HG02840 (cell line): ENCODE data around the gene SLC30A1.
"Not testable (repeated sequence)": the region's sequence is repeated elsewhere in the genome, so short reads cannot be mapped to it uniquely, and the experiment has no call there.

ENCODE experiments used
- ATAC-seq: cut with Tn5 transposase; IDR thresholded peaks from one replicate; pipeline ENCODE4 v1.9.1; 2021; ENCODE audit warnings: mild to moderate bottlenecking, moderate library complexity, moderate number of reproducible peaks; ENCODE audit not compliant: unreplicated experiment, low FRiP score

Gene SLC30A1, protein sequence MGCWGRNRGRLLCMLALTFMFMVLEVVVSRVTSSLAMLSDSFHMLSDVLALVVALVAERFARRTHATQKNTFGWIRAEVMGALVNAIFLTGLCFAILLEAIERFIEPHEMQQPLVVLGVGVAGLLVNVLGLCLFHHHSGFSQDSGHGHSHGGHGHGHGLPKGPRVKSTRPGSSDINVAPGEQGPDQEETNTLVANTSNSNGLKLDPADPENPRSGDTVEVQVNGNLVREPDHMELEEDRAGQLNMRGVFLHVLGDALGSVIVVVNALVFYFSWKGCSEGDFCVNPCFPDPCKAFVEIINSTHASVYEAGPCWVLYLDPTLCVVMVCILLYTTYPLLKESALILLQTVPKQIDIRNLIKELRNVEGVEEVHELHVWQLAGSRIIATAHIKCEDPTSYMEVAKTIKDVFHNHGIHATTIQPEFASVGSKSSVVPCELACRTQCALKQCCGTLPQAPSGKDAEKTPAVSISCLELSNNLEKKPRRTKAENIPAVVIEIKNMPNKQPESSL

DNA sequence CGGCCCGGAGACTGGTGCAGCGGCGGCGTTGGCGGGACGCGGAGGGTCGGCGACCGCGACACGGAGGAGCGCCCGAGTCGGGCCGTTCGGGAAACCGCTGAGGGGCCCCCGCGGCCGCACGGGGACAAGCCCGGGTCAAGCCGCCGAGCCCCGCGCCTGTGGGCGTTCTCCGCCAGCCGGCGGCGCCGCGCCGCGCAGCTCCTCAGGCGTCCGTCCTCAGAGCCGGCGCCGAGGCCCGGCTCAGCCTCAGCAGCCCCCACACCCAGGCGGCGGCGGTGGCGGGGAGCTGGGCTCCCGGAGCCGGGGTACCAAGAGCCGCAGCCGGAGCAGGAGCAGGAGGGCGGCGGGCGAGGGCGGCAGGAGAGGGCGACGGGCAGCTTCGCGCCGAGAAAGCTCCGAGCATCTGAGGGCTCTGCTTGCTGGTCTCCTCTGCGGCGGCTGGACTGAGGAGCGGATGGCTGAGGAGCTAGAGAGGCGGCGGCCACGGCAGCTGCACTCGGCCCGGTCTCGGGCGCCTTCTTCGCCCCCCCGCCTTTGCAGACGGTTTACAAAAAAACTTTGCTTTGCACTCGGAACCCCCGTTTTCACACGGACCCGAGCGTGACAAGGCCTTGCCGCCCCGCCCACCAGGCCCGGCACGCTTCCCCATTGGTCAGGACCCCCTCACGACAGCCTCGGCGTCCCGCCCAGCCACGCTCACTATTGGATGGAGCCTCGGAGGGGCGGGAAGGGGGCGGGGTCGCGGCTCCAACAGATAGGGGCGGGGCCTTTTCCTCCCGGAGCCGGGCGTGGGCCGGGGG is at the start of gene SLC30A1:
SLC30A1 (minus strand) TSS at position 522 of the 800 bp plus-strand sequence. CDS start 549 bp downstream, outside the sequence.
- ATAC-seq, result peak; percentile 87

DNA sequence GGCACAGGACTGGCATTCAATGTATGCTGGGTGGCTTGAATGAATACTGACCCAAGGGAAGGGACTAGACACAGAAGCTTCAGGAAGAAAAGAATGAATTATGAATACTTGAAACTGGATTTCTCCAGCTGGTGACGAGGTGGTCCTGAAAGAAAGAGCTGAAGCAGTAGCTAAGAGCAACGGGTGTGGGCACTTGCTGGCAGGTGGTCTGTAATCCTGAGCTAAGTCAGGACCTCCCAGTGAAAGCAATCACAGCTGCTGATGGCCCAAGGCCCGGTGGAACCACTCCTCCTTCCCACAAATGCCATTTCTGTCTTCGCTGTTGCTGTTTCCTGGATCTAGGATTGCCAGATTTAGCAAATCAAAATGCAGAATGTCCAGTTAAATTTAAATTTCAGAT is 49.5 kb upstream of the SLC30A1 start:
- no peak for ATAC-seq

DNA sequence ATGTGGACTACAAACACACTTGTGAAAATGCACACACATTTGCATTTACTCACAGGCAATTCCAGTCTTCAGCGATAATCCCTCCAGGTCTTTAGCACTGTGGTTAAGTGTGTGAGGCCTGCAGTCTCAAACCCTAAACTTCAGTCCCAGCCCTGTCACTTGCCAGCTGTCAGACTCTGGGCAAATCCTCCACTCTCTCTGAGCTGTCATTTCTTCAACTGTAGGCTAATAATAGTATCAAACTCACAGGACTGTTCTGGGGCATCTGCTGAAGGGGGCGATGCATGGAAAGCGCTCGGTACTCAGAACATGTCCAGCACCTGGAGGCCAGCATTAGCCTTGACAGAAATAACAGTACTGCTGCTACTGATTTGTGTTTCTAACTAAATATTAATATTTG is 48.3 kb upstream of the SLC30A1 start:
- ATAC-seq, result no peak

DNA sequence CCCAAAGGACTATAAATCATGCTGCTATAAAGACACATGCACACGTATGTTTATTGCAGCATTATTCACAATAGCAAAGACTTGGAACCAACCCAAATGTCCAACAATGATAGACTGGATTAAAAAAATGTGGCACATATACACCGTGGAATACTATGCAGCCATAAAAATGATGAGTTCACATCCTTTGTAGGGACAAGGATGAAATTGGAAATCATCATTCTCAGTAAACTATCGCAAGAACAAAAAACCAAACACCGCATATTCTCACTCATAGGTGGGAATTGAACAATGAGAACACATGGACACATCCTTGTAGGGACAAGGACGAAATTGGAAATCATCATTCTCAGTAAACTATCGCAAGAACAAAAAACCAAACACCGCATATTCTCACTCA is 46.9 kb upstream of the SLC30A1 start:
- ATAC-seq, result not testable (repeated sequence)

DNA sequence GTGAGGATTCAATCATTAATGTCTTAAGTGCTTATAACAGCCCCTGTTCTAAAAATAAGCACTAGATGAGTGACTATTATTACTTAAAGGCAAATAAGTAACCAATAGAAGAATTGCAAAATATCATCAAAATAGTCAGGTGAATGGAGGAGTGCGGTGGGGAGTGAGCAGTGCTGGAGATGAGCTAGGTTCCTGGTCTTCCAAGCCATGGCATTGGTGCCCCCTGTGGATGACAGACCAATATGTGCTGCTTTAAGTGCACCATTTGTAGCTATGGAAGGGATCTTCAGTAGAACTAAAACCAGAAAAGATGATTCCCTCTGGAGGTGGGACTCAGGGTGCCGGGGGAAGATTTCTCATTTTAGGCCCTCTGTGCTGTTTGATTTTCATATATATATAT is 46.1 kb upstream of the SLC30A1 start:
- ATAC-seq, result no peak

DNA sequence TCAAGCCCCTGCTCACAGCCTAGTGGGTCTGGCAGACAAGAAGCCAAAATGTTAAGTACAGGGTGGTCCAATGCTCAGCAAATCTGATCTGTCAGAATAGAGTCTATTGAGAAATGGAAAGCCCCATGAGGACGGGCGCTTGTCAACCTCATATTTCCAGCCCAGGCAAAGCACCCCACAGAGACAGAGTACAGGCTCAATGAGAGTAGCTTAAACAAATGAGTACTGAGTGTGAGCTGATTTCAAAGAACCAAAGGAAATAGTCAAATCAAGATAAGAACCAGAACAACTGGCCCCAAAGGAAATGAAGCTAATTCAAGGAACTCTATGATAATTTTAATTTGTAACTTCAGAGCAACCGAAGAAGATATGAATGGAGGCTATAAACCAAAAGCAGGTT is 44.6 kb upstream of the SLC30A1 start:
- ATAC-seq, result no peak

DNA sequence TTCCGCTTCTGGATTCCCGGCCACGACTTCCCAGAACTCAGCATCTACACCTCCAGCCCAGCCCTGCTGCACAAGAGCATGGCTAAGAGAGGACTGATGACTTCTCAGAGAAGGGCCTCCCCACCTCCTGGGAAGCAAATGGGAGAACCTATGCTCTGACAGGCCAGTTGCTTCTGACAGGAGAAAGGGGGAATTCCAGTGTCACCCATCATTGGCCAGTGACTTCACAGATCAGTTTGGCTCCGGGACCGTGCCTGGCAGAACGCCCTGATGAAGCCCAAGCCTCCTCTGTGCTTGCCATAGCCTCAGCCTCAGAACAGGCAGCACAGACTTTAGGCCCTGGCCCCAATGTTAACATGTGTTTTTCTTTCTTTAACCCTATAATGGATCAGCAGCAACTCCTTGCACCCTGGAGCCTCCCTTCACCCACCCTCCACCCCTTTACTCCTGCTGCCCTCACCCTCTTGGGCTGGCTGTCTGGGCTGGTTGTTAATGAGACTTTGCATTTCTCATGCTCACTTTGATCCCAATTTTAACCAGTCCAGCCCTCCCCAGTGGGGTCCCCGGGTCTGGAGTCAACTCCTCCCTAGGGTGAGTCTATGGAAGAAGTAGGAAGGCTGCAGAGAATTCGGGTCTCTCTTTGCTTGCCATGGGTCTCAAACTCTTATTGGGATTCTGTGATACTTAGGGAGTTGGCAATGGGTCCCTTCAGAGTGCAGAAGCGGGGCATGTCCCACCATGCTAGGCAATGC is 42.7 kb upstream of the SLC30A1 start:
- no peak for ATAC-seq

DNA sequence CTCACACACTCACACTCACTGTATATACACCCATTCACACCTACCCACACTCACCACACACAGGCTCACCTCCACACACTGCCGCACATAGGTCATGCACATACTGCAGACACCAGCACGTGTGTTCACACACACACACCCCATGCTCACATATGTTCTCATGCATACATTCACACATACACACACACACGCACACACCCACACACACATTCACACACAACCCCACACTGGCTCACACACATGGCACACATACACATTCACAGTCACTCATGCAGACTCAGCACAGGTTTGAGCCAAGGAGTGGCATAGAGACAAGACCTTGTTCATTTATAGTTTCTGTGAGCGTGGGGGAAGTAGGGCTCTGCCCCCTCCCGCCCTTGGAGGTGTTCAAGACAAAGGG is 41.1 kb upstream of the SLC30A1 start:
- ATAC-seq, result no peak

DNA sequence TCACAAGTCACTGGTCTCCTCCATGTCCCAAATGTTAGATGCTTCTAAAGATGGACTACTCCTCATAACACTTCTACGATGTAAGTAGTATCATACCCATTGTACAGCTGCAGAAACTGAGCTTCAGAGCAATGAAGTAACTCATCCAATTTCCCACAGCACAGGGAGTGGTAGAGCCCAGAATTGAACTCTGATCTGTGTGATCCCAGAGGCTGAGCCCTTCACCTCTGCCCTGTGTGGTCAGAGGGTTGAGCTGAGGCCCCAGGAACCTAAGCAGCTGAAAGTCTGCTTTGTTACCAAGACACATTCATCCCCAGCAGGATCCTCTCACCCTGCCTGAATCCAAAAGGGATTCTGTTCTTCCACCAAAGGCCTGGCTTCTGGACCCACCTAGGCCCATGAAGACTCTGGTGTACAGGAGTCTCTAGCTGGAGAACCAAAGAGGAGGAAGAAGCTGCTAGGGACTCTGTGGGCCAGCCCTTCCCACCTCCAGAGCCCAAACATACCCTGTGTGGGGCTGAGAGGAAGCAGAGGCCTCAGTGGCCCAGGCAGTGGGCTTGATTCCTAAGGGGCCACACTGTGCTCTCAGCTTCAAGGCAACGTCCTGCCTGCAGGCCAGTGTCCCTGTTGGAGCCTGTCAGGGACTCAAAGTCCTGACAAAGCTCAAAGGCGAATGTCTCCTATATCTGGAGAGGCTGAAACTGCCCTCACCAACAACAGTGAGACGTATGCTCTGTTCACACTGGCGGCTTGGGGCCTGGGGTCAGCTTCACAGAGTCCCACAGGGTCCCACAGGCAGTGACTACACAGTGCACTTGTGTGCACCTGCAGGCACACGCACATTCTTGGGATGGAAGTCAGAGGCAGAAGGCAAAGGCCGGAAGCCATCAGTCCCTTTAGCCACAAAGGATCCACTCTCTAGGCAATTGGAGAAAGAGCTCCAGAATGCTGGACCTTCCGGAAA is 40.4 kb upstream of the SLC30A1 start:
- no peak for ATAC-seq

DNA sequence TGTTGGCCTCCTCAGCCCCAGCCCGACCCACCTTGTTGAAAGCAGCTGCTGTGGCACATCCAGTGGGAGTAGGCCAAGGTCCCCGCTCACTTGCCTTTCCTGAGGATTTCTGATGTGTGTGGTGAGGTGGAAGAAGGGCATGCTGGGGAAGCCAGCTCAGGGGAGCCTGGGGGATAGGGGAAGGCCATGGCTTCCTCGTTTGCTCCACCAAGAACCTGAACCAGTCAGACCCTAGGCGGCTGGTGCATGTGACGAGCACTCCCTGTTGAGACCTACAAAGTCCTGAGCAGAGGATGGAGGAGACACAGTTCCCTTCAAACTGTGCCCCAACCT is 38.0 kb upstream of the SLC30A1 start:
- no peak for ATAC-seq

DNA sequence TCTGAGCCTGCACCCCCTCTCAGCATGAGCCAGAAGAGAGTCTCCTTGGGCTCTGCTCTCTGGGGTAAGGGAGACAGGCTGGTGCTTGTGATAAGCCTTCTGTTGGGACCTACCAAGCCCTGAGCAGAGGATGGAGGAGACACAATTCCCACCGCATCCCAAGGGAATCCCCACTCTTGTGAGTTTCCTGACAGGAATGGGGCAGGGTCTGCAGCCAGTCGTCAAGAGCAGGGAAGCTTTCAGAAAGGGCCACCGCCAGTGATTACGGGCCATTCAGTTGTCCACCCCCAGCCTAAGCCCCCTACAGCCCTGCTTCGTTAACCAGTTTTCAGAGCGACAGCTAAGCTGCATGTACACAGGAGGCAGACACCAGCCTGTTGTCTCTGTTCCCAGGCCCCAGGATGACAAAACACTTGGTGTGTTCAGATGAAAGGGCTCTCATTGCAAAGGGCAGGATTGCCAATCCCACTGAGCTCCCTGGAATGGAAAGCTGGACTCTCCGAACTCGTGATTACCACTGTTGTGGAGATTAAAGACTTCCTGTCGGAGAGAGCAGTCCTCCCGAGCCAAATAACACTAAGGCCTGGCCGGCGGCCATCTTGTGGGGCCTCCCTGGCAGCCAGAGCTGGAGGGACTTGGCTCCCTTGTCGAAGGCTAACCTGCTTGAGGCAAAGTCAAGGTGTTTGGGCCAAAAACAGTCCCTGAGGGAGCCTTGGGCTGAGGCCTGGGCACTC is 37.4 kb upstream of the SLC30A1 start:
- ATAC-seq, result no peak

DNA sequence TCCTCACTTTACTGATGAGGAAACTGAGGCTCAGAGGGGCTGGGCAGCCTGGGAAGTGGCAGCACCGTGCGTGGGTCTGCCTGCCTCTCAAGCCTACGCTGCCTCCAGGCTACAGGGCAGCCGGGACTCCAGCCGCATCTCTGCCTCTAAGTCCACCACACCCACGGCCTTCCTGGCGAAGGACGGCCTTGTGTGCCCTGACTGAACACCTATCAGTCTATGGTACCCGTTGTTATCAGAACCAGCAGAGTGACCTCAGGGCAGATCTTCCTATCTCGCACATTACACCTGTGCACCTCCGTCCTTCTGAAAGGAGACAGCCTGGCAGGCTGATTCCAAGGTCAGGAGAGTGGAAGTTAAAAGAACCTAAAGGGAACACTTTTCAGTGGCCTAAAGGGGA is 35.7 kb upstream of the SLC30A1 start:
- ATAC-seq, result no peak

DNA sequence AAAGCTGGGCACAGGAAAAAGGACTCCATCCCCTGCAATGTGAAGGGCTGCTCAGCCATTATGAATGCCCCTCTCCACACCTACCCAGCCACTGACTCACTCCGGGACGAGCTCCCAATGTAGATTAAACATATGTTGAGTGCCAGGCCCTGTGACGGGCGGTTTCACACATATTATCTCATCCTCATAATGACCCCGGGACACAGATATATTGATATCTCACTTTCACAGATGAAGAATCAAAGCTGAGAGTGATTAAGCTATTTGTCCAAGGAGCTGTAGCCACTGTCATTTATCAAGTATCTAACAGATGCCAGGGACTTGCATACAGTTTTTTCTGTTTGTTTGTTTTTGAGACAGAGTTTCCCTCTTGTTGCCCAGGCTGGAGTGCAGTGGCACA is 35.0 kb upstream of the SLC30A1 start:
- no peak for ATAC-seq

DNA sequence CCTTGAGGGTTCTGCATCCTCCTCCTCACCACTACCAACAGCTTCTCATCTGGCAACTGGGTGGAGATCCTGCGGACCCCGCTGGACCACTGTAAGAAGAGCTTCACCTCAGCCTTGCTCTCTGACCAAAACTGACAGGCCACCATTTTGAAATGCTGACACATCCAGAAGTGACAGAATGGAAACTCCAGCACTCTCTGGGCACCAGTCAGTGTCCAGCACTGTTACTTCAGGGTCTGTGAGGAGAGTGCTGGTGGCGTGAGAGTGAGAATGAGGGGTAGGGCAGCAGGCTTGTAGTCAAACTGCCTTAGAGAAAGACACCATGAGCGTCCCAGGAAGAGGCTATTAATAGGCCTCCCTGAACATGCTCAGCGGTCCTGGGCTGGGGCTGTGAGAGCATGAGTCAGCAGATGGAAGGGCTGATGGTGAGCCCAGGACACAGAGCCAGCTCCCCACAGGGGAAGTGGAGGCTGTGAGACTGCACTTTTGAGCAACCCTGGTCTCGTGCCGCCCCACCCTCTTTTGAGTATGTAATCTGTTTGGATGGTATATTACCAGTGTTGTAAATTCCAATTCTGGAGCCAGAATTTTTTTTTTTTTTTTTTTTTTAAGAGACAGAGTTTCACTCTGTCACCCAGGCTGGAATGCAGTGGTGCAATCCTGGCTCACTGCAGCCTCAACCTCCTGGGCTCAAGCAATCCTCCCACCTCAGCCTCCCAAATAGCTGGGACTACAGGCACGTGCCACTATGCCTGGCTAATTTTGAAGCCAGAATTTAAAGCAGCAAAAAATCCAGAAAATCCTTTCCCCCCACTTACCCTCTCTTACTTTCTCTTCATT is 34.4 kb upstream of the SLC30A1 start:
- ATAC-seq, result no peak

DNA sequence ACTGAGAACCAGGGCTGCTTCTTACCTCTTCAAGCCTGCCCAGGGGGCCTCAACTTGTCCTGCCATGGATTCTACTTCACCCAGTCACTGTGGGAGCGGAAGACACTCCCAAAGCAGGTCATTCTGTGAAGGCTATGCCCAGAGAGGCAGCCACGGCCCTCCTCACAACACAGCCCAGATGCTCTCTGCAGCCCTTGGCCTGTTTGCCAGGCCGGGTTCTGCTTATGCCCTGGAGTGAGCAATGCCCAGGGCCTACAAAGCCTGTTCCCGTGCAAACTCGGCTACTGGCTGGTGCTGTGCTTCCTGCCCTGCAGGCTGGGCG is 33.8 kb upstream of the SLC30A1 start:
- ATAC-seq, result no peak

DNA sequence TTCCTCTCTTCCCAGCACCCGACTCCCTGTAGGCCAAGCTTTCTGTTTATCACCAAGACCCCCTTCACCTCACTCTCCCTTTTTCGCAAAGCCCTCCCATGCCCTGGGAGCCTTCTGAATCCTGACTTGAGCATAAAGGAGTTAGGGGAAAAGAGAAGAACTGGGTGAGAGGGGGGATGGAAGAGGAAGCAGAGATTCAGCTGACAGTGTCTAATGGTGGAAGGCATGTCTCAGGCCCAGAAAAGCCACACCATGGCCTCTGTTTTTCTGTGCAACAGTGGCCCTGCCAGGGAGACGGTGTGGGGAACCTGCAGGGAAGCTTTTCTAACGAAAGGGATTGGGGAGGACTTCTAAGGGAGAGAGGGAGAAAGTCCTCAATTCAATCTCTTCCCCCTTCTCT is 32.9 kb upstream of the SLC30A1 start:
- no peak for ATAC-seq

DNA sequence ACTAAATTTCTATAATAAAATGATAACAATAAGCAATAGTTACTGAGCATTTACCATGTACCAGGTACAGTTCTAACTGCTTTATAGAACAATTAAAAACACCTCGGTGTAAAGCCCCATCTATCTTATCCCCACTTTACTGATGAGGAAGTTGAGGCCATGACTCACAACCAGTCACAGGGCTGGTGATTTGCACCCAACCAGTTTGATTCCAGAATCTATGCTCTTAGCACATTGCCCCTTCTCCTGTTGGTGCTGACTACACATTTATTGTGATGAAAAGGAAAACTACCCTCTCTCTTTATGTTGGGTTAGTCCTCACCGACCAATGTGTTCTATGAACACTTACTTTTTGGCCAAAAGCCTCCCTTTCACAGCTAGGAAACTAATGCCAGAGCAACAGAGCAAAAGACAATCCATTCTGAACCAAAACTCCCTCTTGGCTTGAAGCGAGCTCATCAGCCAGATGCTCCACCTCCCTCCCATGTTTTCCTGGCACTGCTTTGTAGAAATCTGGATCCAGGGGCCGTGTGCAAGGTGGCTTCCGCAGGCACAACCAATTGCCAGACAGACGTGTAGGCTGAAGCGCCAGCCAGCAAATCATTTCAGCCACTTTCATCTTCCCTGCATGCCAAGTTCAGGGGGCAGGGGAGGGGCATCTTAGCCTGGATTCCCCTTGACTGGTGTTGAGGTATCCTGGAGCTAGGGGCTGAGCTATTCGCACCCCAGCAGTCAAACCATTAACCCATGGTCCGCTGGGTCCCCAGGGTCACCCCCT is 32.0 kb upstream of the SLC30A1 start:
- no peak for ATAC-seq
